K562 (cell line): ENCODE results near the gene PPP1R9A. TPM values are rescaled to one million over a fixed set of nuclear protein-coding genes. Genes with fewer than 3 reads are reported as not detected.

Experiments used
- ATAC-seq: fragments of 200-7000 bp; cut with Tn5 transposase; 3 replicates; pipeline ENCODE4 v1.9.1; 2020; ENCODE audit warnings: moderate library complexity
- BruUV-seq: library from RNA; stranded (reverse); fragments of 400-500 nt; replicated peaks from 2 replicates; lab custom pipeline; 2021; lab: Mats Ljungman, UMichigan
- CTCF ChIA-PET: fragments of 300-600 bp; formaldehyde crosslinking; extraction: SDS; loops from one replicate; lab custom pipeline; 2021; ENCODE audit warnings: low intra/inter-chr PET ratio; lab: Yijun Ruan, JAX
- POLR2A ChIA-PET: fragments of 300-600, 350-650 bp; sonication (Branson Sonifier 250); formaldehyde crosslinking; extraction: SDS; loops from one replicate; lab custom pipeline; 2021; ENCODE audit warnings: antibody characterized with exemption, inconsistent platforms; lab: Yijun Ruan, JAX
- DNase-seq, 4 experiments: peaks; one replicate each; pipeline versions ENCODE4 v3.0.0 to v3.0.0-alpha.2; 2011 to 2018; ENCODE audit warnings: low spot score in 3 of 4, mixed read lengths in 3 of 4; ENCODE audit errors: extremely low read depth in 1 of 4
- FAIRE-seq: peaks from 2 replicates; lab custom pipeline; 2011; peaks lifted over from hg19 to GRCh38; lab: Jason Lieb, UNC
- H2AFZ ChIP-seq: 2 replicates; pipeline ENCODE4 v1.6.0; 2011; ENCODE audit warnings: low read depth, low read length, control low read depth, inconsistent platforms
- H3K27ac ChIP-seq: fragments of 200-600 bp; 3 replicates; pipeline ENCODE4 v1.8.0; 2011; ENCODE audit warnings: low read depth, mild to moderate bottlenecking, control low read depth, inconsistent platforms, low read length, moderate library complexity, mixed read lengths; ENCODE audit errors: extremely low read depth
- H3K27me3 ChIP-seq, 2 experiments: fragments of 300-600 bp in 1 of 2; 2 replicates in 1 of 2; 3 replicates in 1 of 2; pipeline versions ENCODE4 v1.6.0 to v1.8.0; 2011; ENCODE audit warnings: inconsistent platforms in 2 of 2, low read length in 2 of 2, mild to moderate bottlenecking in 1 of 2, mixed read lengths in 1 of 2, moderate library complexity in 1 of 2; ENCODE audit not compliant: control insufficient read depth in 2 of 2, insufficient read depth in 2 of 2
- H3K36me3 ChIP-seq: fragments of 300-600 bp; 3 replicates; pipeline ENCODE4 v1.8.0; 2011; ENCODE audit warnings: mild to moderate bottlenecking, low read length, inconsistent platforms; ENCODE audit not compliant: control insufficient read depth, insufficient read depth
- H3K4me1 ChIP-seq, 2 experiments: fragments of 200-600 bp in 1 of 2; replicated peaks in 1 of 2; 2 replicates in 1 of 2; 3 replicates in 1 of 2; pipeline versions ENCODE4 v1.5.1 to v1.8.0; 2011; ENCODE audit warnings: inconsistent platforms in 2 of 2, low read length in 2 of 2, mild to moderate bottlenecking in 1 of 2, mixed read lengths in 1 of 2, moderate library complexity in 1 of 2; ENCODE audit not compliant: control insufficient read depth in 2 of 2, insufficient read depth in 2 of 2
- H3K4me2 ChIP-seq: 2 replicates; pipeline ENCODE4 v1.6.1; 2011; ENCODE audit warnings: low read length, control low read depth, inconsistent platforms, mixed read lengths; ENCODE audit not compliant: insufficient read depth
- H3K4me3 ChIP-seq: fragments of 200-600 bp; sonication (generic), shearing (Covaris generic); 2 replicates; pipeline ENCODE4 v1.5.1; 2016; ENCODE audit warnings: control low read depth, inconsistent platforms
- H3K79me2 ChIP-seq: fragments of 200-600 bp; 3 replicates; pipeline ENCODE4 v1.8.0; 2011; ENCODE audit warnings: low read length, inconsistent platforms; ENCODE audit not compliant: control insufficient read depth, insufficient read depth
- H3K9ac ChIP-seq, 2 experiments: 2 replicates each; pipeline versions ENCODE4 v1.6.0 to v1.6.1; 2011; ENCODE audit warnings: low read depth in 2 of 2, low read length in 2 of 2, control low read depth in 1 of 2, inconsistent platforms in 1 of 2, mild to moderate bottlenecking in 1 of 2, mixed read lengths in 1 of 2; ENCODE audit not compliant: insufficient read depth in 1 of 2
- H3K9me1 ChIP-seq: one replicate; pipeline ENCODE4 v1.6.0; 2011; ENCODE audit warnings: inconsistent platforms, mild to moderate bottlenecking, low read length, moderate library complexity; ENCODE audit not compliant: control insufficient read depth, insufficient read depth
- H3K9me3 ChIP-seq: replicated peaks from 2 replicates; pipeline ENCODE4 v1.5.1; 2011; ENCODE audit warnings: low read depth, low read length, inconsistent platforms; ENCODE audit not compliant: control insufficient read depth, insufficient read depth
- H4K20me1 ChIP-seq: replicated peaks from 2 replicates; pipeline ENCODE4 v1.6.1; 2011; ENCODE audit warnings: low read length, inconsistent platforms, mixed read lengths; ENCODE audit not compliant: control insufficient read depth, insufficient read depth
- BHLHE40 ChIP-seq: IDR thresholded peaks from 2 replicates; pipeline ENCODE4 v1.6.1; 2011; ENCODE audit warnings: low read length, improper control_type of control experiment
- DIDO1 ChIP-seq: fragments of 450-650 bp; IDR thresholded peaks from 2 replicates; pipeline ENCODE4 v1.6.1; 2016; ENCODE audit warnings: low read depth, missing biosample characterization, missing genetic modification characterization
- MAFF ChIP-seq: IDR thresholded peaks from 2 replicates; pipeline ENCODE4 v1.6.1; 2012; ENCODE audit warnings: low read length, improper control_type of control experiment
- MAFK ChIP-seq: IDR thresholded peaks from 2 replicates; pipeline ENCODE4 v1.6.1; 2011; ENCODE audit warnings: low read length, improper control_type of control experiment
- RB1 ChIP-seq: fragments of 450-650 bp; IDR thresholded peaks from 2 replicates; pipeline ENCODE4 v1.6.1; 2017; ENCODE audit warnings: low read depth, mild to moderate bottlenecking
- RCOR1 ChIP-seq, 2 experiments: IDR thresholded peaks; 2 replicates each; pipeline ENCODE4 v1.6.1; 2012; ENCODE audit warnings: low read depth in 2 of 2, low read length in 2 of 2, borderline replicate concordance in 1 of 2, improper control_type of control experiment in 1 of 2
- SLC30A9 ChIP-seq: fragments of 250-450 bp; sonication (Bioruptor Pico); IDR thresholded peaks from 2 replicates; pipeline ENCODE4 v1.8.0; 2022; ENCODE audit warnings: mild to moderate bottlenecking, moderate library complexity
- ZNF316 ChIP-seq: fragments of 450-650 bp; IDR thresholded peaks from 2 replicates; pipeline ENCODE4 v1.6.1; 2016
- WGBS: fragments of 100-300 bp; shearing (Covaris generic); methylation state at CpG from one replicate; pipeline ENCODE4 v1.1.6; 2016; ENCODE audit warnings: low coverage, mixed read lengths; ENCODE audit not compliant: insufficient coverage; ENCODE audit errors: missing lambda C conversion rate; 5-methylcytosine and 5-hydroxymethylcytosine counted together
- in situ Hi-C: fragments of 300-500 bp; cut with MboI; formaldehyde crosslinking; loops from 4 replicates; pipeline ENCODE4 v1.15.0; 2018; ENCODE audit warnings: inconsistent platforms, mixed read lengths
- intact Hi-C: fragments of 100-400 bp; cut with micrococcal nuclease; formaldehyde crosslinking; loops from 2 replicates; pipeline ENCODE4 v1.14.2; 2022
- polyA plus RNA-seq, 8 experiments: library from polyadenylated mRNA; depleted of rRNA in 4 of 8; stranded (reverse) in 5 of 8; unstranded in 3 of 8; fragments of >200 nt; fragmentation: Nextera tagmentation in 2 of 8; fragmentation: Illumina TruSeq in 1 of 8; extraction: Ambion mirVana in 2 of 8; extraction: Trizol in 1 of 8; gene quantifications; 2 replicates each; pipeline versions ENCODE4 v1.2.1 to v1.2.3, GENCODE V29; 2011 to 2014; ENCODE audit warnings: inconsistent platforms in 1 of 8, missing spikeins in 1 of 8
- total RNA-seq, 7 experiments: library from RNA; depleted of rRNA in 6 of 7; stranded (reverse); fragments of >200 nt in 6 of 7; fragmentation: Illumina TruSeq in 2 of 7; extraction: Trizol in 2 of 7; gene quantifications; 2 replicates each; pipeline versions ENCODE4 v1.2.1 to v1.2.3, GENCODE V29; 2011 to 2021; ENCODE audit warnings: low replicate concordance in 1 of 7
- TF ChIP-seq, protein P1 (sequence below): fragments of 450-650 bp; formaldehyde crosslinking; IDR thresholded peaks from 2 replicates; pipeline ENCODE4 v1.4.0; 2022; ENCODE audit warnings: missing genetic modification characterization
- TF ChIP-seq, protein P2 (sequence below): IDR thresholded peaks from 2 replicates; pipeline ENCODE4 v1.6.1; 2014; ENCODE audit warnings: antibody characterized with exemption
- TF ChIP-seq, protein P3 (sequence below): IDR thresholded peaks from 2 replicates; pipeline ENCODE4 v1.6.1; 2011; ENCODE audit warnings: borderline replicate concordance, low read depth, mild to moderate bottlenecking, moderate library complexity, low read length; ENCODE audit not compliant: insufficient read depth, poor library complexity, severe bottlenecking

The PPP1R9A gene
- total and polyA plus RNA-seq, 9 of the 15 experiments (the other 6 are each of a cell fraction or from before 2014, with no cell fraction given) = 0.24 TPM; not detected in 8

DNA sequence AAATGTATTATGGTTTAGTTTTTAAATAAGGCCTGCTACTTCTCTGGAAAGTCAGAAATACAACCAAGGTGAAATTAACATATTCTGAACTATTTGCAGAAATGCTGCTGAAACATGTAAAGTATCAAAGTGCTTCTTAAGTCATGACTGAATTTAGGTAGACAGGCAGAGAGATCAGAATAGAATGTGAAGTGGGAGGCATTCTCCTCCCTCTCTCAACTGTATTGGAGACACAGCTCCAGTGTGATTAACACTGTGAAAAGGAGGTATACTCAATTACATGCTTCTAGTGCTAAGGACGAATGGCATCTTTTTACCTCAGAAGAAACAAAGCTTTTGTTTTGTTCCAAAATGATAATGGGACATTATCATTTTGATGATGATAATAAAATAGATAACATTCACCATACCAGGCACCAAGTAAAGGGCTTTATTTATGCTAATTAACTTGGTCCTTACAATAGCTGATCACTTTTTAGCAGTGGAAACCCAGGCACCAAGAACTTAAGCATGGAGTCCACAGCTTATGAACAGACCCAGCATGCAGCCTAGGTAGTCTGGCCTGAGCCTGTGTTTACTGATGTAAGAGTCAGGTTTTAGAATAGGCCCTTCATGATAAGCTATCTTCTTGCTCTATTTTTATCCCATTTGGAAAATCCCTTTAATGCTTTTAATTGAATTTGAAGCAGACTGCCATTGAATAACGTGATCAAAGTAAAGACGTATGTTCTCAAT, 26.0 kb downstream of the PPP1R9A start:
- no peak overlapping the region for H3K9ac ChIP-seq
- intact Hi-C loops = no loop called here
- H3K9me3 ChIP-seq = no peaks in the 10 kb centered on the region
- no peak overlapping the region for H2AFZ ChIP-seq
- H3K4me3 ChIP-seq = no peak overlapping the region
- 0% methylated on average over 3 of the region's 3 CpGs for WGBS
- H3K9me1 ChIP-seq = no peaks in the 10 kb centered on the region
- no peaks in the 10 kb centered on the region for H3K36me3 ChIP-seq
- ATAC-seq (no peak), DNase-seq (no peak), FAIRE-seq (no peak)
- ChIA-PET CTCF (no interaction called here), POLR2A (no interaction called here)
- H3K4me1 ChIP-seq = no peaks in the 10 kb centered on the region
- H3K79me2 ChIP-seq = no peaks in the 10 kb centered on the region
- H3K27me3 ChIP-seq = no peaks in the 10 kb centered on the region
- TF ChIP-seq, protein P1, sequence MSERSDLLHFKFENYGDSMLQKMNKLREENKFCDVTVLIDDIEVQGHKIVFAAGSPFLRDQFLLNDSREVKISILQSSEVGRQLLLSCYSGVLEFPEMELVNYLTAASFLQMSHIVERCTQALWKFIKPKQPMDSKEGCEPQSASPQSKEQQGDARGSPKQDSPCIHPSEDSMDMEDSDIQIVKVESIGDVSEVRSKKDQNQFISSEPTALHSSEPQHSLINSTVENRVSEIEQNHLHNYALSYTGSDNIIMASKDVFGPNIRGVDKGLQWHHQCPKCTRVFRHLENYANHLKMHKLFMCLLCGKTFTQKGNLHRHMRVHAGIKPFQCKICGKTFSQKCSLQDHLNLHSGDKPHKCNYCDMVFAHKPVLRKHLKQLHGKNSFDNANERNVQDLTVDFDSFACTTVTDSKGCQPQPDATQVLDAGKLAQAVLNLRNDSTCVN = no peak
- TF ChIP-seq DIDO1 (tag) (no peak), RB1 (no peak)
- H3K4me2 ChIP-seq = no peak overlapping the region
- no peak overlapping the region for H3K27ac ChIP-seq
- no TSS peak for BruUV-seq
- no peaks in the 10 kb centered on the region for H4K20me1 ChIP-seq
- in situ Hi-C loops = no loop called here

DNA sequence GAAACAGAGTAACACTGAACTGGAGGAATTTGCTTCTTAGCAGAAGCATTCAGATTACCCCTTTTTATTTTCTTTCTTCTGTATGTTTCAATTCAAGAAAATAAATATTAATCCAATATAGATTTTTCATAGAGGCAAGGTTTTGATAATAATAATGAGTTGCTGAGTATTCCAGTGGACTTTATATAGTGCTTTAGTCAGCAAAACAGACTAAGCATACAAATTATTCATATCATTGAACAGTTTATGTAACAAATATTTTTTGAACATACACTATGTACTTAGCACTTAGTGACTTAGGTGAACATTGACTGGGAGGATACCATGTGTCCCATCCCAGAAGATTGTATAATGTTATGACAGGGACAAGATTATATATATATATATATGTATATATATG, 32.0 kb downstream of the PPP1R9A start:
- BruUV-seq = no TSS peak
- H3K27ac ChIP-seq = no peak overlapping the region
- H3K9me3 ChIP-seq = no peaks in the 10 kb centered on the region
- H2AFZ ChIP-seq = no peak overlapping the region
- in situ Hi-C loops = no loop called here
- no peak for FAIRE-seq
- TF ChIP-seq RCOR1 (IDR thresholded peaks at IDR 0.05; ENCODE audit: borderline replicate concordance in 1 of 2, low read depth in 2 of 2, low read length in 2 of 2) = no peak
- TF ChIP-seq BHLHE40 = no peak
- TF ChIP-seq, protein P2, sequence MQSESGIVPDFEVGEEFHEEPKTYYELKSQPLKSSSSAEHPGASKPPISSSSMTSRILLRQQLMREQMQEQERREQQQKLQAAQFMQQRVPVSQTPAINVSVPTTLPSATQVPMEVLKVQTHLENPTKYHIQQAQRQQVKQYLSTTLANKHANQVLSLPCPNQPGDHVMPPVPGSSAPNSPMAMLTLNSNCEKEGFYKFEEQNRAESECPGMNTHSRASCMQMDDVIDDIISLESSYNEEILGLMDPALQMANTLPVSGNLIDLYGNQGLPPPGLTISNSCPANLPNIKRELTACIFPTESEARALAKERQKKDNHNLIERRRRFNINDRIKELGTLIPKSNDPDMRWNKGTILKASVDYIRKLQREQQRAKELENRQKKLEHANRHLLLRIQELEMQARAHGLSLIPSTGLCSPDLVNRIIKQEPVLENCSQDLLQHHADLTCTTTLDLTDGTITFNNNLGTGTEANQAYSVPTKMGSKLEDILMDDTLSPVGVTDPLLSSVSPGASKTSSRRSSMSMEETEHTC = no peak
- TF ChIP-seq, protein P3, sequence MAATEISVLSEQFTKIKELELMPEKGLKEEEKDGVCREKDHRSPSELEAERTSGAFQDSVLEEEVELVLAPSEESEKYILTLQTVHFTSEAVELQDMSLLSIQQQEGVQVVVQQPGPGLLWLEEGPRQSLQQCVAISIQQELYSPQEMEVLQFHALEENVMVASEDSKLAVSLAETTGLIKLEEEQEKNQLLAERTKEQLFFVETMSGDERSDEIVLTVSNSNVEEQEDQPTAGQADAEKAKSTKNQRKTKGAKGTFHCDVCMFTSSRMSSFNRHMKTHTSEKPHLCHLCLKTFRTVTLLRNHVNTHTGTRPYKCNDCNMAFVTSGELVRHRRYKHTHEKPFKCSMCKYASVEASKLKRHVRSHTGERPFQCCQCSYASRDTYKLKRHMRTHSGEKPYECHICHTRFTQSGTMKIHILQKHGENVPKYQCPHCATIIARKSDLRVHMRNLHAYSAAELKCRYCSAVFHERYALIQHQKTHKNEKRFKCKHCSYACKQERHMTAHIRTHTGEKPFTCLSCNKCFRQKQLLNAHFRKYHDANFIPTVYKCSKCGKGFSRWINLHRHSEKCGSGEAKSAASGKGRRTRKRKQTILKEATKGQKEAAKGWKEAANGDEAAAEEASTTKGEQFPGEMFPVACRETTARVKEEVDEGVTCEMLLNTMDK = no peak
- TF ChIP-seq SLC30A9 = no peak
- TF ChIP-seq ZNF316 = peak; percentile 33
- peak; percentile 37; the same call in 1 of the 2 replicates for TF ChIP-seq MAFF
- TF ChIP-seq MAFK = peak; percentile 44; the same call in 1 of the 2 replicates
- H4K20me1 ChIP-seq = no peaks in the 10 kb centered on the region
- H3K4me2 ChIP-seq = no peak overlapping the region
- no peak overlapping the region for H3K4me3 ChIP-seq
- DNase-seq = no peak
- no peaks in the 10 kb centered on the region for H3K9me1 ChIP-seq
- ATAC-seq = no peak
- ChIA-PET CTCF (no interaction called here), POLR2A (no interaction called here)
- intact Hi-C loops = no loop called here
- H3K79me2 ChIP-seq = no peaks in the 10 kb centered on the region
- H3K9ac ChIP-seq = no peak overlapping the region
- H3K27me3 ChIP-seq = no peaks in the 10 kb centered on the region
- no peaks in the 10 kb centered on the region for H3K36me3 ChIP-seq
- no peaks in the 10 kb centered on the region for H3K4me1 ChIP-seq
